ENCODE measurements around the gene KRAS. TPM values are rescaled to one million over a fixed set of nuclear protein-coding genes. Genes with fewer than 3 reads are reported as not detected.

The KRAS gene
- total and polyA plus RNA-seq, 2 of the 13 experiments (the other 11 are each of a cell fraction or from before 2014, with no cell fraction given), result 6.5 to 9.8 TPM

- TF ChIP-seq, protein P1, sequence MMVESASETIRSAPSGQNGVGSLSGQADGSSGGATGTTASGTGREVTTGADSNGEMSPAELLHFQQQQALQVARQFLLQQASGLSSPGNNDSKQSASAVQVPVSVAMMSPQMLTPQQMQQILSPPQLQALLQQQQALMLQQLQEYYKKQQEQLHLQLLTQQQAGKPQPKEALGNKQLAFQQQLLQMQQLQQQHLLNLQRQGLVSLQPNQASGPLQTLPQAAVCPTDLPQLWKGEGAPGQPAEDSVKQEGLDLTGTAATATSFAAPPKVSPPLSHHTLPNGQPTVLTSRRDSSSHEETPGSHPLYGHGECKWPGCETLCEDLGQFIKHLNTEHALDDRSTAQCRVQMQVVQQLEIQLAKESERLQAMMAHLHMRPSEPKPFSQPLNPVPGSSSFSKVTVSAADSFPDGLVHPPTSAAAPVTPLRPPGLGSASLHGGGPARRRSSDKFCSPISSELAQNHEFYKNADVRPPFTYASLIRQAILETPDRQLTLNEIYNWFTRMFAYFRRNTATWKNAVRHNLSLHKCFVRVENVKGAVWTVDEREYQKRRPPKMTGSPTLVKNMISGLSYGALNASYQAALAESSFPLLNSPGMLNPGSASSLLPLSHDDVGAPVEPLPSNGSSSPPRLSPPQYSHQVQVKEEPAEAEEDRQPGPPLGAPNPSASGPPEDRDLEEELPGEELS (CRISPR knock-in tag; IDR thresholded peaks at IDR 0.05), result peak; percentile 42; the same call in 1 of the 2 replicates
Observed at GRCh38 chr12:25257590-25258324, 7.0 kb upstream of the KRAS start (continued).

- intact Hi-C loops (cut with micrococcal nuclease; ENCODE audit: unreplicated experiment), result loop anchor here (10.0 kb wide), 1 partner anchor 78 kb away; no protein-coding TSS in a partner anchor
Observed at GRCh38 chr12:25256826-25257225, 6.1 kb upstream of the KRAS start.

More at GRCh38 chr12:25256826-25257225, 6.1 kb upstream of the KRAS start:
- H3K79me2 ChIP-seq (ENCODE audit: insufficient read depth, low read length), result no peaks in the 10 kb centered on the region
- no peak overlapping the region for H2AFZ ChIP-seq (ENCODE audit: low read length)
- H3K9ac ChIP-seq (ENCODE audit: insufficient read depth, low read depth, low read length), result no peak overlapping the region; the same call in 1 of the 2 replicates
- in situ Hi-C loops (cut with HindIII; ENCODE audit: extremely low pct_ligation_motif_present, low pct_unique_long_range_greater_than_20kb), result no loop called here
- H3K4me2 ChIP-seq (ENCODE audit: low read depth, low read length), result peak overlapping the region; percentile 44
- no peaks in the 10 kb centered on the region for H3K27me3 ChIP-seq (ENCODE audit: control insufficient read depth in 1 of 2, insufficient read depth in 2 of 2, low read length in 2 of 2)
- TF ChIP-seq ZNF780A (CRISPR knock-in tag; IDR thresholded peaks at IDR 0.05) (no peak), GFI1 (CRISPR knock-in tag; IDR thresholded peaks at IDR 0.05; ENCODE audit: borderline replicate concordance) (0 out of 2 replicates have a peak, but pooled peaks have one; percentile 0), ZNF451 (CRISPR knock-in tag; IDR thresholded peaks at IDR 0.05) (no peak), HBP1 (CRISPR knock-in tag; IDR thresholded peaks at IDR 0.05; ENCODE audit: low read depth) (no peak), TGIF2 (CRISPR knock-in tag; IDR thresholded peaks at IDR 0.05) (no peak), RAD51 (IDR thresholded peaks at IDR 0.05; ENCODE audit: borderline replicate concordance) (peak; percentile 34; the same call in 1 of the 2 replicates)
- CTCF ChIA-PET (ENCODE audit: low intra/inter-chr PET ratio, low total read pairs), result no interaction called here
- DNase-seq (ENCODE audit: low spot score) (no peak), ATAC-seq (no peak; the same call in 2 of the 3 replicates), FAIRE-seq (no peak)
- no peaks in the 10 kb centered on the region for H3K9me3 ChIP-seq (ENCODE audit: low read length)
- no peaks in the 10 kb centered on the region for H4K20me1 ChIP-seq (ENCODE audit: insufficient read depth, low read length)
- POLR2A ChIA-PET, result interaction anchor here (1.2 kb wide), 1 partner anchor 19 kb away, joined by 4 read pairs; no protein-coding TSS in a partner anchor
- WGBS (ENCODE audit: low lambda C conversion rate), result 62% methylated on average over 3 of the region's 3 CpGs
- H3K36me3 ChIP-seq (replicated peaks in 1 of 2; ENCODE audit: control insufficient read depth in 1 of 2, insufficient read depth in 2 of 2, low read length in 2 of 2), result no peaks in the 10 kb centered on the region; a peak in 1 of 5 replicates
- BruUV-seq (replicated peaks), result no TSS peak
- peak overlapping the region in 1 of 3 experiments; percentile 1; a peak in 1 of 6 replicates for H3K4me3 ChIP-seq (replicated peaks in 1 of 3; ENCODE audit: insufficient read depth in 1 of 3, low read depth in 2 of 3, low read length in 3 of 3)
- H3K27ac ChIP-seq (ENCODE audit: extremely low read length, insufficient read depth, low read length), result no peak overlapping the region
- peaks cover 67% of the 10 kb centered on the region for H3K4me1 ChIP-seq (ENCODE audit: insufficient read depth, low read length)
